WERI-Rb-1 (cell line): ENCODE data around the gene MTHFD2.
"Not testable (repeated sequence)": the region's sequence is repeated elsewhere in the genome, so short reads cannot be mapped to it uniquely, and the experiment has no call there.

Source experiments
- DNase-seq: peaks from one replicate; pipeline ENCODE4 v3.0.0-alpha.2; 2020
- H3K27ac ChIP-seq: fragments of 250-450 bp; sonication (Bioruptor Pico); 2 replicates; pipeline ENCODE4 v1.5.1; 2020; ENCODE audit warnings: mild to moderate bottlenecking, moderate library complexity
- H3K27me3 ChIP-seq: fragments of 250-450 bp; sonication (Bioruptor Pico); 2 replicates; pipeline ENCODE4 v1.5.1; 2021; ENCODE audit warnings: mild to moderate bottlenecking, low read depth, moderate library complexity; ENCODE audit not compliant: insufficient read depth, severe bottlenecking
- H3K36me3 ChIP-seq: fragments of 250-450 bp; sonication (Bioruptor Pico); 2 replicates; pipeline ENCODE4 v1.5.1; 2020; ENCODE audit warnings: mild to moderate bottlenecking, moderate library complexity
- H3K4me3 ChIP-seq: 2 replicates; pipeline ENCODE4 v1.5.1; 2011; ENCODE audit warnings: low read depth, mild to moderate bottlenecking, control low read depth, low read length
- H3K9me3 ChIP-seq: fragments of 250-450 bp; sonication (Bioruptor Pico); 2 replicates; pipeline ENCODE4 v1.5.1; 2021; ENCODE audit warnings: mild to moderate bottlenecking, moderate library complexity; ENCODE audit not compliant: severe bottlenecking
- TF ChIP-seq, protein P1 (sequence below): IDR thresholded peaks from 2 replicates; pipeline ENCODE4 v1.5.1; 2011; ENCODE audit warnings: low read depth, mild to moderate bottlenecking, control low read depth, inconsistent platforms, low read length

MTHFD2 gene

GRCh38 chr2:74225698-74226459, 27.5 kb downstream of the MTHFD2 start:
- peaks cover 11% of the 10 kb centered on the region; the same call in 1 of the 2 replicates for H3K36me3 ChIP-seq
- DNase-seq: no peak
- no peak overlapping the region for H3K4me3 ChIP-seq
- H3K9me3 ChIP-seq: no peaks in the 10 kb centered on the region
- H3K27me3 ChIP-seq: no peaks in the 10 kb centered on the region
- H3K27ac ChIP-seq: no peak overlapping the region
- TF ChIP-seq, protein P1, sequence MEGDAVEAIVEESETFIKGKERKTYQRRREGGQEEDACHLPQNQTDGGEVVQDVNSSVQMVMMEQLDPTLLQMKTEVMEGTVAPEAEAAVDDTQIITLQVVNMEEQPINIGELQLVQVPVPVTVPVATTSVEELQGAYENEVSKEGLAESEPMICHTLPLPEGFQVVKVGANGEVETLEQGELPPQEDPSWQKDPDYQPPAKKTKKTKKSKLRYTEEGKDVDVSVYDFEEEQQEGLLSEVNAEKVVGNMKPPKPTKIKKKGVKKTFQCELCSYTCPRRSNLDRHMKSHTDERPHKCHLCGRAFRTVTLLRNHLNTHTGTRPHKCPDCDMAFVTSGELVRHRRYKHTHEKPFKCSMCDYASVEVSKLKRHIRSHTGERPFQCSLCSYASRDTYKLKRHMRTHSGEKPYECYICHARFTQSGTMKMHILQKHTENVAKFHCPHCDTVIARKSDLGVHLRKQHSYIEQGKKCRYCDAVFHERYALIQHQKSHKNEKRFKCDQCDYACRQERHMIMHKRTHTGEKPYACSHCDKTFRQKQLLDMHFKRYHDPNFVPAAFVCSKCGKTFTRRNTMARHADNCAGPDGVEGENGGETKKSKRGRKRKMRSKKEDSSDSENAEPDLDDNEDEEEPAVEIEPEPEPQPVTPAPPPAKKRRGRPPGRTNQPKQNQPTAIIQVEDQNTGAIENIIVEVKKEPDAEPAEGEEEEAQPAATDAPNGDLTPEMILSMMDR: no peak

DNA sequence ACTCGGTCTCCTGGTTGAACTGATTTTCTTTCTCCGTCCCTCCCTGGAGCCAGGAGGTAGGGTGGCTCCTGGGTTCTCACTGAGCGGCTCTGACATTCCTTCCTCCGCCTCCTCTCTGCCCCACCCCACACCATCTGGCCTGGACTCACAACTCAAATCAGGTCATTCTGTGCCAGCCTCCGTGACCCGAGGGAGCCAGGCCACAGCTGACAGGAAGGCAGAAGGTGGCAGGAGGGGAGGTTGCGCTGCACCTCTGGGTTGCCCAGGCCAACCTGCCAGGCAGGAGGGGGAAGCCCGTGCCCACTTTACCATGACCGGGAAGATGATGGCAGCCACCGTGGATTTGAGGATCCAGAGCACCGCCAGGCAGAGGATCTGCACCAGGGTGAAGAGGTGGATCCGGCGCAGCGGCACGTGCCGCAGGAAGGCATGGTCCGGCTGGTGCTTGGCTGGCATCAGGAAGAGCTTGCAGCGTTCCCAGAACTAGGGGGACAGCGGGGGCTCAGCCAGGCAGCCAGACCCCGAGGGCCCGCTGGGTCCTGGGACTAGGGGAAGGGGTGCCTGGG, 28.3 kb downstream of the MTHFD2 start:
- no peaks in the 10 kb centered on the region for H3K9me3 ChIP-seq
- peak overlapping the region; percentile 10; the same call in 1 of the 2 replicates for H3K4me3 ChIP-seq
- H3K27ac ChIP-seq: no peak overlapping the region; the same call in 1 of the 2 replicates
- peak; percentile 90 for DNase-seq
- TF ChIP-seq, protein P1: no peak
- H3K36me3 ChIP-seq: peaks cover 4% of the 10 kb centered on the region; the same call in 1 of the 2 replicates
- no peaks in the 10 kb centered on the region for H3K27me3 ChIP-seq

- peaks cover 4% of the 10 kb centered on the region; the same call in 1 of the 2 replicates for H3K36me3 ChIP-seq
- no peaks in the 10 kb centered on the region for H3K9me3 ChIP-seq
- no peak for DNase-seq
- no peak overlapping the region for H3K27ac ChIP-seq
- H3K4me3 ChIP-seq: no peak overlapping the region
- TF ChIP-seq, protein P1: no peak
- H3K27me3 ChIP-seq: no peaks in the 10 kb centered on the region
Observed at GRCh38 chr2:74227646-74228045, 29.2 kb downstream of the MTHFD2 start.

GRCh38 chr2:74228772-74229171, 30.4 kb downstream of the MTHFD2 start:
- Histone ChIP-seq H3K27me3 (no peaks in the 10 kb centered on the region), H3K36me3 (peaks cover 3% of the 10 kb centered on the region; the same call in 1 of the 2 replicates), H3K27ac (no peak overlapping the region), H3K9me3 (no peaks in the 10 kb centered on the region), H3K4me3 (no peak overlapping the region)
- TF ChIP-seq, protein P1: no peak
- no peak for DNase-seq

DNA sequence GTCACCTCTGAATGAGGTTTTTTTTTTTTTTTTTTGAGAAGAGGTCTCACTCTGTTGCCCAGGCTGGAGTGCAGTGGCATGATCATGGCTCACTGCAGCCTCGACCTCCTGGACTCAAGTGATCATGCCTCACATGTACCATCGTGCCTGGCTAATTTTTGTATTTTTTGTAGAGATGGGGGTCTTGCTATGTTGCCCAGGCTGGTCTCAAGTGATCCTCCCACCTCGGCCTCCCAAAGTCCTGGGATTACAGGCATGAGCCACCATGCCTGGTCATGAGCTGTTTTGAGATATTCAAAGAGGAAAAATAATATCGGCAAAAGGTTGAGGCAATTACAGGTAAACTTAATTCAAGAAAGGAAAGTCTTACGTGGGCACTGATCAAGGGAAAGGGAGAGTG, 31.4 kb downstream of the MTHFD2 start:
- H3K36me3 ChIP-seq, H3K4me3 ChIP-seq, DNase-seq, H3K27me3 ChIP-seq, H3K27ac ChIP-seq, H3K9me3 ChIP-seq: not testable (repeated sequence)

DNA sequence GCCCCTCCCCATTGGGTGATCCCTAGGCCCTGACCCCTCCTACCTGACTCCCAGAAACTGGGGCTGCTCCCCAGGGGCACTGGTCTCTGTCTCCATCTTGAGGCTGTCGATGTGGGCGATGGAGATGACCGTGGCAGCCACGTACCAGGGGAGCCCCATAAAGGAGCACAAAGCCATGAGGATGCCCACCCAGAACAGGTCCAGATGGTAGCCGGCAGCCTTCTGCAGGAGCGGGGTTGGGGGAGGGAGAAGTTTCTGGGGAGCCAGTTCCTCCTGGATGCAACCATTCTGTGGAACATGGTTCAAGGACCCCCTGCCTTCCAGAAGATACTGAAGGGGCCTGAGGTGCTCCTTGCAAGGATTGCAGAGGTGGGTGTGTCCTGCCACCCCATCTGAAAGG, 34.0 kb downstream of the MTHFD2 start:
- Histone ChIP-seq H3K36me3 (no peaks in the 10 kb centered on the region; the same call in 1 of the 2 replicates), H3K4me3 (no peak overlapping the region), H3K27ac (no peak overlapping the region), H3K27me3 (no peaks in the 10 kb centered on the region), H3K9me3 (no peaks in the 10 kb centered on the region)
- DNase-seq: peak; percentile 39
- TF ChIP-seq, protein P1: peak; percentile 27
